H9 (cell line): ENCODE data around the gene HIGD2A. TPM values are rescaled to one million over a fixed set of nuclear protein-coding genes. Genes with fewer than 3 reads are reported as not detected.

Source experiments
- DNase-seq: peaks from one replicate; pipeline ENCODE4 v3.0.0-alpha.2; 2017
- H2AFZ ChIP-seq: one replicate; pipeline ENCODE4 v1.6.1; 2013; ENCODE audit warnings: mild to moderate bottlenecking, low read length, control low read depth, moderate library complexity
- H2AK5ac ChIP-seq: 2 replicates; pipeline ENCODE4 v1.6.1; 2013; ENCODE audit warnings: low read length, control low read depth, mixed read lengths; ENCODE audit not compliant: insufficient read length
- H2BK120ac ChIP-seq: one replicate; pipeline ENCODE4 v1.6.1; 2013; ENCODE audit warnings: low read depth, mild to moderate bottlenecking, low read length, control low read depth, inconsistent platforms; ENCODE audit not compliant: poor library complexity, severe bottlenecking
- H2BK12ac ChIP-seq: 2 replicates; pipeline ENCODE4 v1.6.1; 2013; ENCODE audit warnings: low read length, control low read depth, mixed read lengths, low read depth; ENCODE audit not compliant: insufficient read length
- H2BK15ac ChIP-seq: 2 replicates; pipeline ENCODE4 v1.6.1; 2013; ENCODE audit warnings: low read depth, low read length, control low read depth
- H2BK20ac ChIP-seq: one replicate; pipeline ENCODE4 v1.6.1; 2013; ENCODE audit warnings: low read depth, mild to moderate bottlenecking, low read length, control low read depth, inconsistent platforms; ENCODE audit not compliant: poor library complexity, severe bottlenecking
- H2BK5ac ChIP-seq: 2 replicates; pipeline ENCODE4 v1.6.1; 2013; ENCODE audit warnings: low read length, control low read depth, mixed read lengths; ENCODE audit not compliant: insufficient read length
- H3K14ac ChIP-seq: 2 replicates; pipeline ENCODE4 v1.6.1; 2013; ENCODE audit warnings: low read length, control low read depth; ENCODE audit not compliant: insufficient read depth
- H3K18ac ChIP-seq: 2 replicates; pipeline ENCODE4 v1.6.1; 2013; ENCODE audit warnings: low read depth, mild to moderate bottlenecking, mixed read lengths, low read length, control low read depth; ENCODE audit not compliant: insufficient read length
- H3K23ac ChIP-seq: 2 replicates; pipeline ENCODE4 v1.6.1; 2013; ENCODE audit warnings: low read length, control low read depth, mixed read lengths, low read depth; ENCODE audit not compliant: insufficient read length
- H3K23me2 ChIP-seq: 2 replicates; pipeline ENCODE4 v1.6.1; 2013; ENCODE audit warnings: low read depth, mild to moderate bottlenecking, mixed read lengths, low read length, control low read depth; ENCODE audit not compliant: insufficient read length, poor library complexity, severe bottlenecking
- H3K27ac ChIP-seq: 2 replicates; pipeline ENCODE4 v1.5.1; 2013; ENCODE audit warnings: low read length, control low read depth, mixed read lengths, low read depth; ENCODE audit not compliant: insufficient read length
- H3K27me3 ChIP-seq: 2 replicates; pipeline ENCODE4 v1.6.1; 2013; ENCODE audit warnings: low read length, control low read depth, inconsistent platforms; ENCODE audit not compliant: insufficient read depth
- H3K4ac ChIP-seq: 2 replicates; pipeline ENCODE4 v1.6.1; 2013; ENCODE audit warnings: low read depth, mild to moderate bottlenecking, control low read depth, inconsistent platforms, low read length, moderate library complexity
- H3K4me1 ChIP-seq: 2 replicates; pipeline ENCODE4 v1.6.1; 2013; ENCODE audit warnings: low read length, control low read depth, inconsistent platforms; ENCODE audit not compliant: insufficient read depth
- H3K4me2 ChIP-seq: 2 replicates; pipeline ENCODE4 v1.6.1; 2013; ENCODE audit warnings: low read length, control low read depth, mixed read lengths; ENCODE audit not compliant: insufficient read length, insufficient read depth
- H3K56ac ChIP-seq: 2 replicates; pipeline ENCODE4 v1.6.1; 2013; ENCODE audit warnings: low read depth, mild to moderate bottlenecking, mixed read lengths, low read length, control low read depth; ENCODE audit not compliant: insufficient read length
- H3K79me1 ChIP-seq: 2 replicates; pipeline ENCODE4 v1.6.1; 2013; ENCODE audit warnings: low read depth, mild to moderate bottlenecking, moderate library complexity, low read length, control low read depth, inconsistent platforms; ENCODE audit not compliant: insufficient read depth, poor library complexity, severe bottlenecking
- H3K79me2 ChIP-seq: 2 replicates; pipeline ENCODE4 v1.6.1; 2013; ENCODE audit warnings: low read length, control low read depth, inconsistent platforms; ENCODE audit not compliant: insufficient read depth
- H3K9ac ChIP-seq: 2 replicates; pipeline ENCODE4 v1.6.1; 2013; ENCODE audit warnings: low read length, control low read depth, mixed read lengths; ENCODE audit not compliant: insufficient read length; ENCODE audit errors: extremely low read depth
- H3K9me3 ChIP-seq: one replicate; pipeline ENCODE4 v1.6.1; 2013; ENCODE audit warnings: low read depth, low read length, inconsistent platforms; ENCODE audit not compliant: control insufficient read depth
- H3T11ph ChIP-seq: one replicate; pipeline ENCODE4 v1.6.1; 2013; ENCODE audit warnings: mild to moderate bottlenecking, low read length, control low read depth, inconsistent platforms
- H4K20me1 ChIP-seq: one replicate; pipeline ENCODE4 v1.6.1; 2013; ENCODE audit not compliant: control insufficient read depth, insufficient read length, insufficient read depth
- H4K5ac ChIP-seq: 2 replicates; pipeline ENCODE4 v1.6.1; 2013; ENCODE audit warnings: low read depth, mild to moderate bottlenecking, mixed read lengths, low read length, control low read depth; ENCODE audit not compliant: insufficient read length
- H4K8ac ChIP-seq: replicated peaks from 2 replicates; pipeline ENCODE4 v1.6.1; 2013; ENCODE audit warnings: low read length, control low read depth, mixed read lengths, low read depth; ENCODE audit not compliant: insufficient read length
- H4K91ac ChIP-seq: 2 replicates; pipeline ENCODE4 v1.6.1; 2013; ENCODE audit warnings: low read depth, mild to moderate bottlenecking, moderate library complexity, mixed read lengths, low read length, control low read depth; ENCODE audit not compliant: insufficient read length
- H3K27ac Mint-ChIP-seq, 3 experiments: 2 replicates in 2 of 3; 3 replicates in 1 of 3; pipeline ENCODE4 v1.8.0; 2020 to 2021; ENCODE audit warnings: mixed read lengths in 3 of 3, mild to moderate bottlenecking in 1 of 3, moderate library complexity in 1 of 3
- H3K27me3 Mint-ChIP-seq: 2 replicates; pipeline ENCODE4 v1.8.0; 2021; ENCODE audit warnings: low read depth, mild to moderate bottlenecking, moderate library complexity, mixed read lengths
- H3K36me3 Mint-ChIP-seq, 3 experiments: 2 replicates in 2 of 3; 3 replicates in 1 of 3; pipeline ENCODE4 v1.8.0; 2020 to 2021; ENCODE audit warnings: low read depth in 3 of 3, mixed read lengths in 3 of 3; ENCODE audit not compliant: insufficient read depth in 1 of 3
- H3K4me1 Mint-ChIP-seq, 2 experiments: 2 replicates each; pipeline ENCODE4 v1.8.0; 2020; ENCODE audit warnings: mixed read lengths in 2 of 2
- H3K4me3 Mint-ChIP-seq, 2 experiments: 2 replicates in 1 of 2; 3 replicates in 1 of 2; pipeline ENCODE4 v1.8.0; 2020 to 2021; ENCODE audit warnings: mild to moderate bottlenecking in 2 of 2, mixed read lengths in 2 of 2, moderate library complexity in 1 of 2
- H3K9me3 Mint-ChIP-seq, 2 experiments: 2 replicates in 1 of 2; 3 replicates in 1 of 2; pipeline ENCODE4 v1.8.0; 2020; ENCODE audit warnings: mild to moderate bottlenecking in 2 of 2, mixed read lengths in 2 of 2, moderate library complexity in 1 of 2
- WGBS: extraction: QIAGEN DNeasy Blood & Tissue Kit; methylation state at CpG from one replicate; pipeline ENCODE4 v1.1.7; 2013; ENCODE audit warnings: missing lambda C conversion rate, low lambda C conversion rate, mixed read lengths; ENCODE audit not compliant: insufficient read length; ENCODE audit errors: extremely low coverage; 5-methylcytosine and 5-hydroxymethylcytosine counted together
- total RNA-seq: library from RNA; stranded (reverse); gene quantifications from 2 replicates; pipeline ENCODE4 v1.2.1, GENCODE V29; 2021
- TF ChIP-seq, protein P1 (sequence below): fragments of 200-600 bp; sonication (generic); conservative IDR thresholded peaks from 3 replicates; pipeline ENCODE4 v1.8.0; 2021; ENCODE audit warnings: antibody characterized with exemption, mild to moderate bottlenecking

HIGD2A gene
- total RNA-seq, 1 experiment from 2014 or later, result 92.3 TPM

DNA sequence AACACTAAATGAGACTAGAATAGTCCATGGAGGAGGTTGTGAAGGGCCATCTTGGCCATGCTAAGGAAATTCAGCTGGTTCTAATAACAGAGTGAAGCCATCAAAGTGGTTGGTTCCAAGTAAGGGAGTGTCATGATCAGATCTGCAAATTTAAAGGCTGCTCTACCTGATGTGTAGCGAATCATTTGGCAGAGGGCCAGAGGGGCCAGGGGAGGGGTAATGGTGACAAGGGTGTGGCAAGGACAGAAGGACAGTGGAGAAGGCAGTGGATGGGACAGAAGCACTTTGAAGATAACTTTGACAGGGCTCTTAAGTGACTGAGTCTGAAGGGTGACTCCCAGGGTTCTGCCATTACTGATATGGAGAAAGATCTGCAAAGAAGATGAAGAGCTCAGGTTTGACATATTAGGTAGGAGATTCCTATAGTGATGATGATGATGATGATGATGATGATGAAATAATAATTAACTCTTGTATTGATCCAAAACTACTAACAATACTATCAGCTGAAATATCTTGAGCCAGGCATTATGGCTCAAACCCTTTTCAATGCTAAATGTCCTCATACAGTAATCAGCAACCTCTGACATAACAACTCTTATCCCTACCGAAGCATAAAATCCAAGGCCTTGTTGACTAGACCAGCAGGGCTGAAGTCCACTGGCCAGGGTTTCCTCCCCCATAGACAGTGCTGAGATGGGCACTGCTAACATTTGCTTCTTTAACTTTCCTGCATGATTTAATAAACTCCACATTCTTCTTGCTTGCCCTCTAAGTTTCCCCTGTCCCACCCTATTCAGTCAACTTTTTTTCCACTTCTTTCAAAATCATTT, 47.0 kb upstream of the HIGD2A start:
- no peak overlapping the region for H3K27ac ChIP-seq
- peaks cover 3 to 5% of the 10 kb centered on the region in 2 experiments; a peak in 3 of 4 replicates for H3K4me1 Mint-ChIP-seq
- H3K4me1 ChIP-seq, result no peaks in the 10 kb centered on the region
- no peak overlapping the region for H4K8ac ChIP-seq
- no peak overlapping the region for H2BK12ac ChIP-seq
- no peaks in the 10 kb centered on the region for H3K79me1 ChIP-seq
- no peak overlapping the region for H3K23ac ChIP-seq
- TF ChIP-seq, protein P1, sequence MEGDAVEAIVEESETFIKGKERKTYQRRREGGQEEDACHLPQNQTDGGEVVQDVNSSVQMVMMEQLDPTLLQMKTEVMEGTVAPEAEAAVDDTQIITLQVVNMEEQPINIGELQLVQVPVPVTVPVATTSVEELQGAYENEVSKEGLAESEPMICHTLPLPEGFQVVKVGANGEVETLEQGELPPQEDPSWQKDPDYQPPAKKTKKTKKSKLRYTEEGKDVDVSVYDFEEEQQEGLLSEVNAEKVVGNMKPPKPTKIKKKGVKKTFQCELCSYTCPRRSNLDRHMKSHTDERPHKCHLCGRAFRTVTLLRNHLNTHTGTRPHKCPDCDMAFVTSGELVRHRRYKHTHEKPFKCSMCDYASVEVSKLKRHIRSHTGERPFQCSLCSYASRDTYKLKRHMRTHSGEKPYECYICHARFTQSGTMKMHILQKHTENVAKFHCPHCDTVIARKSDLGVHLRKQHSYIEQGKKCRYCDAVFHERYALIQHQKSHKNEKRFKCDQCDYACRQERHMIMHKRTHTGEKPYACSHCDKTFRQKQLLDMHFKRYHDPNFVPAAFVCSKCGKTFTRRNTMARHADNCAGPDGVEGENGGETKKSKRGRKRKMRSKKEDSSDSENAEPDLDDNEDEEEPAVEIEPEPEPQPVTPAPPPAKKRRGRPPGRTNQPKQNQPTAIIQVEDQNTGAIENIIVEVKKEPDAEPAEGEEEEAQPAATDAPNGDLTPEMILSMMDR, result no peak
- no peak overlapping the region for H3K14ac ChIP-seq
- no peaks in the 10 kb centered on the region for H3K79me2 ChIP-seq
- H2AFZ ChIP-seq, result no peak overlapping the region
- H3K27ac Mint-ChIP-seq, result no peak overlapping the region; a peak in 2 of 7 replicates
- no peaks in the 10 kb centered on the region for H3K9me3 Mint-ChIP-seq
- H2BK20ac ChIP-seq, result no peak overlapping the region
- no peak overlapping the region for H2BK5ac ChIP-seq
- H3K9me3 ChIP-seq, result no peaks in the 10 kb centered on the region
- H2AK5ac ChIP-seq, result no peak overlapping the region
- no peak overlapping the region for H3K18ac ChIP-seq
- no peak overlapping the region for H2BK120ac ChIP-seq
- no peaks in the 10 kb centered on the region for H3K27me3 Mint-ChIP-seq
- no peak overlapping the region for H3K4me2 ChIP-seq
- no peak overlapping the region for H3K56ac ChIP-seq
- no peak for DNase-seq
- no peak overlapping the region for H2BK15ac ChIP-seq
- no peaks in the 10 kb centered on the region; the same call in 1 of the 2 replicates for H3K27me3 ChIP-seq
- no peak overlapping the region for H3K4ac ChIP-seq
- H4K20me1 ChIP-seq, result no peaks in the 10 kb centered on the region
- no peak overlapping the region for H3K4me3 Mint-ChIP-seq
- H3T11ph ChIP-seq, result no peak overlapping the region
- no peaks in the 10 kb centered on the region for H3K23me2 ChIP-seq
- peaks cover 10 to 36% (median 13%) of the 10 kb centered on the region in 3 experiments; a peak in 6 of 7 replicates for H3K36me3 Mint-ChIP-seq
- WGBS, result no CpG with 5 or more reads among the region's 2 CpGs
- H4K5ac ChIP-seq, result no peak overlapping the region
- no peak overlapping the region for H4K91ac ChIP-seq
- H3K9ac ChIP-seq, result no peak overlapping the region
